Measurements from ENCODE around the gene HCFC2.
A peak's percentile ranks its signal among the peaks of the same experiment; 100 is the strongest.

HCFC2 gene

DNA sequence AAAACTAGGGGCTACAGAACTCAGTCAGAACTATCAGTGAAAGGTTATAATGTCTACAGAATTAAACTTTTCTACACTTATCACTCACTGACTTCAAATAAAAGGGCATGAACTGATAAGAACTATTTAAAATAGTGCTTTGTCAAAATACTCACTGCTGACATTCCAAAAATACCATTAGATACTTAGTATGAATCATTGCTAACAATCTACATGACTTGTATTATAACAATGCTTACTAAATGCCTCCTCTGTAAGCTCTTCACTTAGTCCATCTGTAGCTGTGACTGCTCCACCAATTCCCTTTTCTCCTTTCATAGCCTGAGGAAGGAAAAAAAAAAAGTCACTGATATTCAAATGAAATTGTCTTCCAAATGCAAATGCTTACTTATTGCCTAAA is 56.7 kb downstream of the HCFC2 start:
- DNase-seq (ENCODE audit: insufficient read length, low spot score) (no peak), FAIRE-seq (peak; percentile 93)
- TF ChIP-seq POLR2A (IDR thresholded peaks at IDR 0.05; ENCODE audit: low read depth, low read length), result no peak

GRCh38 chr12:104122298-104122697 is 58.0 kb downstream of the HCFC2 start:
- no peak for TF ChIP-seq POLR2A (IDR thresholded peaks at IDR 0.05; ENCODE audit: low read depth, low read length)
- no peak for DNase-seq (ENCODE audit: insufficient read length, low spot score)
- no peak for FAIRE-seq

DNA sequence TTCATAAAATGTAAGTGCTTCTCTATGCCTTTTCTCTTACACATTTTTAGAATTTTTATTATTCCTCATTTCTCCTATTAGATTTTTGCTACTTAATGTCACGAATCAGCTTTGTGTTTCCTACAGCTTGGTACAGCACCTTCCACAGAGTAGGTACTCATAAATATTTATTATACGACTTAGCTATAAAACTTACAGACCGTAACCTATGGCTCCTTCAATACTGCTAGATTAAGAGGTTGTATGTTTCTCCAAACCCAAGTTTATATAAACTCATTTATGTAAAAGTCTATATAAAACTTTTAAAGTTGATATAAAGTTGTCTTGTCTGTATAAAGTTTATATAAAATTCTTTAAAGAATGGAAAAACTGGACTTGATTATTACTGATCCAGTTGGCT is 62.2 kb downstream of the HCFC2 start:
- FAIRE-seq (no peak), DNase-seq (ENCODE audit: insufficient read length, low spot score) (no peak)
- TF ChIP-seq POLR2A (IDR thresholded peaks at IDR 0.05; ENCODE audit: low read depth, low read length), result no peak

GRCh38 chr12:104130760-104131159 is 66.4 kb downstream of the HCFC2 start:
- no peak for FAIRE-seq
- no peak for DNase-seq (ENCODE audit: insufficient read length, low spot score)
- no peak for TF ChIP-seq POLR2A (IDR thresholded peaks at IDR 0.05; ENCODE audit: low read depth, low read length)

GRCh38 chr12:104131609-104132008 is 67.3 kb downstream of the HCFC2 start:
- FAIRE-seq, result no peak
- TF ChIP-seq POLR2A (IDR thresholded peaks at IDR 0.05; ENCODE audit: low read depth, low read length), result no peak

GRCh38 chr12:104132351-104132956 is 68.1 kb downstream of the HCFC2 start:
- no peak for FAIRE-seq
- no peak for DNase-seq (ENCODE audit: insufficient read length, low spot score)
- TF ChIP-seq POLR2A (IDR thresholded peaks at IDR 0.05; ENCODE audit: low read depth, low read length), result no peak

More at GRCh38 chr12:104131609-104132008, 67.3 kb downstream of the HCFC2 start:
- no peak for DNase-seq (ENCODE audit: insufficient read length, low spot score)

- FAIRE-seq (no peak), DNase-seq (ENCODE audit: insufficient read length, low spot score) (no peak)
- TF ChIP-seq POLR2A (IDR thresholded peaks at IDR 0.05; ENCODE audit: low read depth, low read length), result no peak
These were observed 69.0 kb downstream of the HCFC2 start for GRCh38 chr12:104133321-104133720.

GRCh38 chr12:104133866-104134265 is 69.5 kb downstream of the HCFC2 start:
- no peak for TF ChIP-seq POLR2A (IDR thresholded peaks at IDR 0.05; ENCODE audit: low read depth, low read length)
- FAIRE-seq (no peak), DNase-seq (ENCODE audit: insufficient read length, low spot score) (no peak)

- TF ChIP-seq POLR2A (IDR thresholded peaks at IDR 0.05; ENCODE audit: low read depth, low read length), result no peak
- DNase-seq (ENCODE audit: insufficient read length, low spot score), result no peak
- FAIRE-seq, result no peak
These were observed 70.6 kb downstream of the HCFC2 start for GRCh38 chr12:104134882-104135281.

GRCh38 chr12:104136577-104136976 is 72.2 kb downstream of the HCFC2 start:
- DNase-seq (ENCODE audit: insufficient read length, low spot score), result no peak
- no peak for FAIRE-seq
- TF ChIP-seq POLR2A (IDR thresholded peaks at IDR 0.05; ENCODE audit: low read depth, low read length), result no peak

- peak; percentile 39 for TF ChIP-seq POLR2A (IDR thresholded peaks at IDR 0.05; ENCODE audit: low read depth, low read length)
These were observed 72.9 kb downstream of the HCFC2 start for GRCh38 chr12:104137001-104137901.

GRCh38 chr12:104137902-104138796 is 73.8 kb downstream of the HCFC2 start, which contains the start of gene NFYB:
Gene NFYB, minus strand, starts transcription at chr12:104138210. Its CDS starts 2,757 bp downstream, at chr12:104135453.
- FAIRE-seq, result peak; percentile 81
- peak; percentile 98 for DNase-seq (ENCODE audit: insufficient read length, low spot score)
- TF ChIP-seq POLR2A (IDR thresholded peaks at IDR 0.05; ENCODE audit: low read depth, low read length), result peak; percentile 81

More at GRCh38 chr12:104137001-104137901, 72.9 kb downstream of the HCFC2 start:
- no peak for FAIRE-seq
- peak; percentile 47 for DNase-seq (ENCODE audit: insufficient read length, low spot score)

GRCh38 chr12:104138797-104139152 is 74.4 kb downstream of the HCFC2 start:
- DNase-seq (ENCODE audit: insufficient read length, low spot score) (no peak), FAIRE-seq (no peak)
- no peak for TF ChIP-seq POLR2A (IDR thresholded peaks at IDR 0.05; ENCODE audit: low read depth, low read length)

DNA sequence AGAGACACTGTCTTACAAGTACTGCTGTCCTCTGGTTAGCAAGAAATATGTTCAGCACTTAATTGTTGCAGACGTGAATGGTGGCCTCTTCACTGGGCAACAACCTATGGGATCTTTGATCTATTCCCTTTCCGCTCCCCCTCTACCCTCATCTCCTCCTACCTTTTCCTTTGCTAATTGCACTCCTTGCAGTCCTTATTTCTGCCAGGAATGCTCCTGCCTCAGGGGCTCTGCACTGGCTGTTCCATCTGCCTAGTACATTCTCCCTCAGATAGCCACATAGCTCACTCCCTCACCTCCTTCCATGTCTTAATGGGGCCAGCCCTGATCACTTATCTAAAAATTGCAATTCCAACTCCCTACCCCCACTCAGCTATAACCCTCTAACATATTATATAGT is 78.2 kb downstream of the HCFC2 start:
- FAIRE-seq (no peak), DNase-seq (ENCODE audit: insufficient read length, low spot score) (no peak)
- no peak for TF ChIP-seq POLR2A (IDR thresholded peaks at IDR 0.05; ENCODE audit: low read depth, low read length)

Data from H54 (cell line).